GM12864 (cell line): Measurements from ENCODE around the gene CFAP69.
A peak's percentile ranks its signal among the peaks of the same experiment; 100 is the strongest.
"Not testable (repeated sequence)": the region's sequence is repeated elsewhere in the genome, so short reads cannot be mapped to it uniquely, and the experiment has no call there.

Experiments used
- DNase-seq: peaks from one replicate; pipeline ENCODE4 v3.0.0-alpha.2; 2011; ENCODE audit warnings: low read depth
- H3K4me3 ChIP-seq: 2 replicates; pipeline ENCODE4 v1.5.1; 2011; ENCODE audit warnings: mild to moderate bottlenecking, low read depth, low read length, control low read depth
- TF ChIP-seq, protein P1 (sequence below): IDR thresholded peaks from 2 replicates; pipeline ENCODE4 v1.5.1; 2011; ENCODE audit warnings: low read depth, mild to moderate bottlenecking, moderate library complexity, low read length, control low read depth, inconsistent platforms; ENCODE audit errors: missing control alignments

Gene CFAP69

GRCh38 chr7:90250601-90251303 is 5.8 kb downstream of the CFAP69 start:
- TF ChIP-seq, protein P1, sequence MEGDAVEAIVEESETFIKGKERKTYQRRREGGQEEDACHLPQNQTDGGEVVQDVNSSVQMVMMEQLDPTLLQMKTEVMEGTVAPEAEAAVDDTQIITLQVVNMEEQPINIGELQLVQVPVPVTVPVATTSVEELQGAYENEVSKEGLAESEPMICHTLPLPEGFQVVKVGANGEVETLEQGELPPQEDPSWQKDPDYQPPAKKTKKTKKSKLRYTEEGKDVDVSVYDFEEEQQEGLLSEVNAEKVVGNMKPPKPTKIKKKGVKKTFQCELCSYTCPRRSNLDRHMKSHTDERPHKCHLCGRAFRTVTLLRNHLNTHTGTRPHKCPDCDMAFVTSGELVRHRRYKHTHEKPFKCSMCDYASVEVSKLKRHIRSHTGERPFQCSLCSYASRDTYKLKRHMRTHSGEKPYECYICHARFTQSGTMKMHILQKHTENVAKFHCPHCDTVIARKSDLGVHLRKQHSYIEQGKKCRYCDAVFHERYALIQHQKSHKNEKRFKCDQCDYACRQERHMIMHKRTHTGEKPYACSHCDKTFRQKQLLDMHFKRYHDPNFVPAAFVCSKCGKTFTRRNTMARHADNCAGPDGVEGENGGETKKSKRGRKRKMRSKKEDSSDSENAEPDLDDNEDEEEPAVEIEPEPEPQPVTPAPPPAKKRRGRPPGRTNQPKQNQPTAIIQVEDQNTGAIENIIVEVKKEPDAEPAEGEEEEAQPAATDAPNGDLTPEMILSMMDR = no peak
- DNase-seq = no peak
- no peak overlapping the region for H3K4me3 ChIP-seq

- no peak overlapping the region for H3K4me3 ChIP-seq
- no peak for DNase-seq
- TF ChIP-seq, protein P1 = no peak
Measured at GRCh38 chr7:90251304-90251635, 6.3 kb downstream of the CFAP69 start.

- DNase-seq, H3K4me3 ChIP-seq: not testable (repeated sequence)
Measured at GRCh38 chr7:90256011-90256410, 11.0 kb downstream of the CFAP69 start.

DNA sequence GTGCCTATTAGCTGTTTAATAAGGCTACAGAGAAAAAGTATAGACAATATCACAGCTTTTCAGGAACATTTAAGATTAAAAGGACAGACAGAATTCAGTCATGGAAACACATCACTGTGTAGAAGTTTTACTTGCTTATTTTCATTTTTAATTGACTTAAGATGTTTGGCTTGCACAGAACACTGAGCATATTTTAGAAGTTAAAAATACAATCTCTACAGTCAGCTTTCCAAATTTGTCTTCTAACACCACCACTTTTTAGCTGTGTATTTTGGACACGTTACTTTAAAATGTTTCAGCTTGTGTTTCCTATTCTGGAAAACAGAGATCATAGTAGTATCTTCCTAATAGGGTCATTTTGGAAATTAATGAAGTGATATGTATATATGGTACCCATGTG is 11.8 kb downstream of the CFAP69 start:
- TF ChIP-seq, protein P1 = no peak
- no peak overlapping the region for H3K4me3 ChIP-seq
- no peak for DNase-seq

- H3K4me3 ChIP-seq = no peak overlapping the region
- TF ChIP-seq, protein P1 = no peak
- no peak for DNase-seq
Measured at GRCh38 chr7:90261441-90261840, 16.5 kb downstream of the CFAP69 start.

- DNase-seq = no peak
- TF ChIP-seq, protein P1 = peak; percentile 21
- no peak overlapping the region for H3K4me3 ChIP-seq
Measured at GRCh38 chr7:90262438-90262837, 17.5 kb downstream of the CFAP69 start.

GRCh38 chr7:90266808-90267207 is 21.8 kb downstream of the CFAP69 start:
- no peak overlapping the region for H3K4me3 ChIP-seq
- DNase-seq = no peak
- TF ChIP-seq, protein P1 = no peak
